ENCODE data around the gene ACKR4.
"Not testable (repeated sequence)": the region's sequence is repeated elsewhere in the genome, so short reads cannot be mapped to it uniquely, and the experiment has no call there.

The ACKR4 gene

DNA sequence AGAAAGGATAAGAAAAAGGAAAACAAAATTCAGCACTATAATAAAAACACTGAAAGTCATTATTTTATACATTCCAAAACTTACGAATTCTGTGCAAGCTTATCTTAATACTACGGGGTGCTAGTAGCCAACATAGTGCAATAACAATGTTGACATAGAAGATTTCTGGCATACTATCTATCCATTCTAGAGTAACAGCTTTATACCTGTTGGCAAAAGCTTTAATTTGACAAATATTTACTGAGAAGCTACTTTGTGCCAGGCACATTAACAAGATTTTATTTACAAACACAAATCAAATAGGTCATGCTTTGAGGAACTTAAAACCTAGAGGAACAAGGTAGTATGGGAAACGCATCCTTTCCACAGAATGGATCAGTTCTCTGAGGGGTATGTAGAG is 1.1 kb downstream of the ACKR4 start:
- ChIA-PET POLR2A (no interaction called here), CTCF (no interaction called here)
- DNase-seq (ENCODE audit: extremely low spot score), result no peak
- no peak for TF ChIP-seq CTBP1 (IDR thresholded peaks at IDR 0.05; ENCODE audit: borderline replicate concordance)
- TF ChIP-seq FOXK2 (IDR thresholded peaks at IDR 0.05), result no peak
- no peak for TF ChIP-seq FOXM1 (IDR thresholded peaks at IDR 0.05; ENCODE audit: borderline replicate concordance)
- TF ChIP-seq TARDBP (IDR thresholded peaks at IDR 0.05), result no peak
- TF ChIP-seq SP1 (IDR thresholded peaks at IDR 0.05), result no peak
- TF ChIP-seq, protein P1, sequence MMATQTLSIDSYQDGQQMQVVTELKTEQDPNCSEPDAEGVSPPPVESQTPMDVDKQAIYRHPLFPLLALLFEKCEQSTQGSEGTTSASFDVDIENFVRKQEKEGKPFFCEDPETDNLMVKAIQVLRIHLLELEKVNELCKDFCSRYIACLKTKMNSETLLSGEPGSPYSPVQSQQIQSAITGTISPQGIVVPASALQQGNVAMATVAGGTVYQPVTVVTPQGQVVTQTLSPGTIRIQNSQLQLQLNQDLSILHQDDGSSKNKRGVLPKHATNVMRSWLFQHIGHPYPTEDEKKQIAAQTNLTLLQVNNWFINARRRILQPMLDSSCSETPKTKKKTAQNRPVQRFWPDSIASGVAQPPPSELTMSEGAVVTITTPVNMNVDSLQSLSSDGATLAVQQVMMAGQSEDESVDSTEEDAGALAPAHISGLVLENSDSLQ (IDR thresholded peaks at IDR 0.05), result no peak
- no peak for TF ChIP-seq BHLHE40 (IDR thresholded peaks at IDR 0.05; ENCODE audit: borderline replicate concordance)
- no peak for TF ChIP-seq NFRKB (IDR thresholded peaks at IDR 0.05)
- no peak for TF ChIP-seq HDGF (IDR thresholded peaks at IDR 0.05; ENCODE audit: borderline replicate concordance)
- no peak for TF ChIP-seq LEF1 (IDR thresholded peaks at IDR 0.05; ENCODE audit: borderline replicate concordance)
- no peak for TF ChIP-seq L3MBTL2 (conservative IDR thresholded peaks at IDR 0.05)
- no peak for TF ChIP-seq ELF4 (IDR thresholded peaks at IDR 0.05)
- TF ChIP-seq ARNT (IDR thresholded peaks at IDR 0.05), result no peak
- TF ChIP-seq ZNF384 (IDR thresholded peaks at IDR 0.05), result no peak
- TF ChIP-seq FOXA1 (IDR thresholded peaks at IDR 0.05), result no peak
- TF ChIP-seq SUZ12 (IDR thresholded peaks at IDR 0.05), result no peak

DNA sequence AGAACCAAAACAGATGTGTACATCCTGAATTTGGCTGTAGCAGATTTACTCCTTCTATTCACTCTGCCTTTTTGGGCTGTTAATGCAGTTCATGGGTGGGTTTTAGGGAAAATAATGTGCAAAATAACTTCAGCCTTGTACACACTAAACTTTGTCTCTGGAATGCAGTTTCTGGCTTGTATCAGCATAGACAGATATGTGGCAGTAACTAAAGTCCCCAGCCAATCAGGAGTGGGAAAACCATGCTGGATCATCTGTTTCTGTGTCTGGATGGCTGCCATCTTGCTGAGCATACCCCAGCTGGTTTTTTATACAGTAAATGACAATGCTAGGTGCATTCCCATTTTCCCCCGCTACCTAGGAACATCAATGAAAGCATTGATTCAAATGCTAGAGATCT is 3.5 kb downstream of the ACKR4 start:
- CTCF ChIA-PET; DNase-seq (ENCODE audit: extremely low spot score); POLR2A ChIA-PET: not testable (repeated sequence)

DNA sequence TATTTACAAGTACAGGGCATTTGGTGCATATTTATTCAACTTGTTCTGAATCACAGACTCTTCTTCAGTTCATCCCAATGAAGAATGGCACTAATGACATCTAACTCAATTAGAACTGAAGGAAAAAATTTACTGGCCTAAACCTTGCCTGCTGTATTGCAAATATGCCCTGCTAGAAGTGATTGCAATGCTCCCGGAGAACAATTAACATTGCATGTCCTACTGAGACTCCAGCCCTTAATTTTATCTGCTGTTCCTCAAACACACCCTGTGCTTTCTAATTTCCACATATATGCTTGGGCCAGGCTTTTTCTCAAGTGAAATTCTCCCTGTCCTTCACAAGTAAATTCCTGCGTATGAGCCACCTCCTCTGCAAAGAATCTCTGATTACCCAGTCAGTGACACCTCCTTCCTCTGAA is 8.3 kb downstream of the ACKR4 start:
- no peak for DNase-seq (ENCODE audit: extremely low spot score)
- TF ChIP-seq FOXA1 (IDR thresholded peaks at IDR 0.05), result no peak
- TF ChIP-seq NFRKB (IDR thresholded peaks at IDR 0.05), result no peak
- TF ChIP-seq LEF1 (IDR thresholded peaks at IDR 0.05; ENCODE audit: borderline replicate concordance), result no peak
- TF ChIP-seq, protein P1 (IDR thresholded peaks at IDR 0.05), result no peak
- no peak for TF ChIP-seq TARDBP (IDR thresholded peaks at IDR 0.05)
- no peak for TF ChIP-seq SUZ12 (IDR thresholded peaks at IDR 0.05)
- TF ChIP-seq ARNT (IDR thresholded peaks at IDR 0.05), result no peak
- TF ChIP-seq CTBP1 (IDR thresholded peaks at IDR 0.05; ENCODE audit: borderline replicate concordance), result no peak
- TF ChIP-seq FOXK2 (IDR thresholded peaks at IDR 0.05), result no peak
- TF ChIP-seq L3MBTL2 (conservative IDR thresholded peaks at IDR 0.05), result no peak
- no peak for TF ChIP-seq ZNF384 (IDR thresholded peaks at IDR 0.05)
- no peak for TF ChIP-seq HDGF (IDR thresholded peaks at IDR 0.05; ENCODE audit: borderline replicate concordance)
- ChIA-PET CTCF (no interaction called here), POLR2A (no interaction called here)

DNA sequence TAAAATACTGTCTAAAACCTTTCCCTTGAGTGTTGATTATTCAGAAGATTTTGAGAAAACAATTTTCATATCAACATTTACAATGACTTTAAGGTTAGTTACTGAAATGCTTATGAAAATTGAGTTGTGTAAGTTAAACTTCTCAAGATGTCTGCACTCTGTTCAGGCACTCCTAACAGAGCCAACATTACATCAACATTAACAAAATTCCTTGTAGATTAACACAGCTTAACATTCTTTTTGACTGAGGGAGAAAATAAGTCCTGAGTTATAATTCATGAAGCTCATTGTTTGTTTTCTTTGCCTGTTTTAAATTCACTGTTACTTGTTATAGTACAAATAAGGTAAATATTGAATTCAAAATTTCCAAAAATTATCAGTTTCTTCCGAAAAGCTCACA is 9.0 kb downstream of the ACKR4 start:
- TF ChIP-seq LEF1 (IDR thresholded peaks at IDR 0.05; ENCODE audit: borderline replicate concordance), result no peak
- no peak for TF ChIP-seq SP1 (IDR thresholded peaks at IDR 0.05)
- no peak for TF ChIP-seq ARNT (IDR thresholded peaks at IDR 0.05)
- no peak for TF ChIP-seq ELF4 (IDR thresholded peaks at IDR 0.05)
- TF ChIP-seq FOXK2 (IDR thresholded peaks at IDR 0.05), result no peak
- no peak for TF ChIP-seq FOXA1 (IDR thresholded peaks at IDR 0.05)
- no peak for TF ChIP-seq TARDBP (IDR thresholded peaks at IDR 0.05)
- no peak for TF ChIP-seq L3MBTL2 (conservative IDR thresholded peaks at IDR 0.05)
- TF ChIP-seq NFRKB (IDR thresholded peaks at IDR 0.05), result no peak
- no peak for TF ChIP-seq CTBP1 (IDR thresholded peaks at IDR 0.05; ENCODE audit: borderline replicate concordance)
- TF ChIP-seq, protein P1 (IDR thresholded peaks at IDR 0.05), result no peak
- TF ChIP-seq ZNF384 (IDR thresholded peaks at IDR 0.05), result no peak
- no peak for TF ChIP-seq HDGF (IDR thresholded peaks at IDR 0.05; ENCODE audit: borderline replicate concordance)
- no peak for TF ChIP-seq FOXM1 (IDR thresholded peaks at IDR 0.05; ENCODE audit: borderline replicate concordance)
- no peak for TF ChIP-seq SUZ12 (IDR thresholded peaks at IDR 0.05)
- DNase-seq (ENCODE audit: extremely low spot score), result no peak
- CTCF ChIA-PET, result no interaction called here
- POLR2A ChIA-PET, result no interaction called here

DNA sequence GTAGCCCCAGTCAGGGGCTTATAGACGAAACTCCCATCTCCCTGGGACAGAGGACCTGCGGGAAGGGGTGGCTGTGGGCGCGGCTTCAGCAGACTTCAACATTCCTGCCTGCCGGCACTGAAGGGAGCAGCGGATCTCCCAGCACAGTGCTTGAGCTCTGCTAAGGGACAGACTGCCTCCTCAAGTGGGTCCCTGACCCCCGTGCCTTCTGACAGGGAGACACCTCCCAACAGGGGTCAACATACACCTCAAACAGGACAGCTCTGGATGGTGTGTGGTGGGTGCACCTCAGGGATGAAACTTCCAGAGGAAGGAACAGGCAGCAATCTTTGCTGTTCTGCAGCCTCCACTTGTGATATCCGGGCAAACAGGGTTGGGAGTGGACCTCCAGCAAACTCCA is 9.6 kb downstream of the ACKR4 start:
- CTCF ChIA-PET; POLR2A ChIA-PET; DNase-seq (ENCODE audit: extremely low spot score): not testable (repeated sequence)

DNA sequence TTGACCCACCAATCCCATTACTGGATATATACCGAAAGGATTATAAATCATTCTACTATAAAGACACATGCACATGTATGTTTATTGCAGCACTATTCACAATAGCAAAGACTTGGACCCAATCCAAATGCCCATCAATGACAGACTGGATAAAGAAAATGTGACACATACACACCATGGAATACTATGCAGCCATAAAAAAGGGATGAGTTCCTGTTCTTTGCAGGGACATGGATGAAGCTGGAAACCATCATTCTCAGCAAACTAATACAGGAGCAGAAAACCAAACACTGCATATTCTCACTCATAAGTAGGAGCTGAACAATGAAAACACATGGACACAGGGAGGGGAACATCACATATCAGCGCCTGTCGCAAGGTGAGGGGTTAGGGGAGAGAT is 18.2 kb downstream of the ACKR4 start:
- DNase-seq (ENCODE audit: extremely low spot score); CTCF ChIA-PET; POLR2A ChIA-PET: not testable (repeated sequence)

DNA sequence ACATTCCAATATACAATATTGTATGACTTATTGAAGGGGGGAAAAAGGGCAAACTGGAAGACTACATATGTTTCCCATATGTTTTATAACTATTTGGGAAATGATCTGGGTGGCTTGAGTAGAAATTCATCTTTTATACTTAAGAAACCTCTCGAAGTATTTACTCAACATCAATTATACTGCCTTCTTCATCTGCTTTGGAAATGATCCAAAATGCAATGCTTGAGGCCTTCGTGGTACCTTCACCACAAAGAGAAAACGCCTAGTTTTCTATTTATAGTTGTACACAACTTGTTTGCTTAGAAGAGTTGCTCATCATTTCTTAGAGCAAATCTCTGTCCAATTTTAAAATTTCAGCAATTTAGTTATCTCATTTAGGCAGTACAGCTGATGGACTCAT is 18.8 kb downstream of the ACKR4 start:
- TF ChIP-seq SP1 (IDR thresholded peaks at IDR 0.05) (no peak), SUZ12 (IDR thresholded peaks at IDR 0.05) (no peak), ELF4 (IDR thresholded peaks at IDR 0.05) (no peak), FOXA1 (IDR thresholded peaks at IDR 0.05) (no peak)
- TF ChIP-seq, protein P1 (IDR thresholded peaks at IDR 0.05), result no peak
- DNase-seq (ENCODE audit: extremely low spot score), result no peak
- ChIA-PET CTCF (no interaction called here), POLR2A (no interaction called here)
